Fibroblast of gingiva (primary cell): ENCODE measurements around the gene SH3BGRL3.
A peak's percentile ranks its signal among the peaks of the same experiment; 100 is the strongest.
"Not testable (repeated sequence)": the region's sequence is repeated elsewhere in the genome, so short reads cannot be mapped to it uniquely, and the experiment has no call there.

Source experiments
- DNase-seq: peaks from one replicate; pipeline ENCODE4 v3.0.0-alpha.2; 2011; ENCODE audit warnings: low read depth

SH3BGRL3 gene

DNA sequence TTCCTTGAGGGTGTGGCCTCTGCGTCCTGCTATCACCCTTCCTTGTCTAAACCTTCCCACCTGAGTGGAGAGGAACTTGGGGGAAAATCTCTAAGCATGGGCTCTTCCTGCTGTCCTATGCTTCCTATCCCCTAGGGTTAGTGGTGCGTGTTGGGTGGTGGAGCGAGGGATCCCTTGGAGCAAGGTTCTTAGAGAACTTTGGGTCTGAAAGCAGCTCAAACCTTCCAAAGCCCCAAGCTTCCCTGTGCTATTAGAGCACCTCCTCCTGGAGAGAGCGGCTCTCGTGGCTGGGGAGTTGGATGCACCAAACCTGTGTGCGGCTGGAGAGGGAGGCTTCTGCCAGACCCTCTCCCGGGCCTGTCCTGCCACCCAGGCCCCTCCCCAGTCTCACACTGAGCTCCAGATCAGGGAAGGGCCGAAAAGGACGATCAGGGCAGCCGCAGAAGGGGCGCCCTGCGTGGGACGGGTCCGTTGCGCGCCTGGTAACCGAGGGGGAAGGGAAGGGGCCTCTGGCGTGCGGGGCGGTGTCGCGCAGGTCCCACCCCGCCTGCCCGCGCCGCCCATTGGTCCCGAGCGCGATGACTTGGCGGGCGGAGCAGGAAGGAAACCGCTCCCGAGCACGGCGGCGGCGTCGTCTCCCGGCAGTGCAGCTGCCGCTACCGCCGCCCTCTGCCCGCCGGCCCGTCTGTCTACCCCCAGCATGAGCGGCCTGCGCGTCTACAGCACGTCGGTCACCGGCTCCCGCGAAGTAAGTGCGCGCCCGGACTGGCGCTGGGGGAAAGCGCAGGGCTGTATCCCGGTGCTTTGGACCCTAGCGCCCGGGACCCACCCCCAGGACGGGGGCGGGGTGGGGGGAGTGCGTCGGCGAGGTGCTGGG lies at the start of gene SH3BGRL3:
SH3BGRL3 (plus strand) TSS at position 631 of the 877 bp plus-strand sequence; CDS start at position 701, 70 bp downstream.
- DNase-seq: peak; percentile 82

DNA sequence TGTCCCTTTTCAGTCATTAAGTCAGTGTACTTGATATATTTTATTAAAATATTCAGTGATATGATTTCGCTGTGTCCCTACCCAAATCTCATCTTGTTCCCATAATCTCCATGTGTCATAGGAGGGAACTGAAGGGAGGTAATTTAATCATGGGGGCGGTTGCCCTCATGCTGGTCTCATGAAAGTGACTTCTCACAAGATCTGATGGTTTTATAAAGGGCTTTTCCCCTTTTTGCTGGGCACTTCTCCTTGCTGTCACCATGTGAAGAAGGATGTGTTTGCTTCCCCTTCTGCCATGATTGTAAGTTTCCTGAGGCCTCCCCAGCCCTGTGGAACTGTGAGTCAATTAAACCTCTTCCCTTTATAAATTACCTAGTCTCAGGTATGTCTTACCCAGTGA lies 49.2 kb upstream of the SH3BGRL3 start:
- DNase-seq: not testable (repeated sequence)

DNA sequence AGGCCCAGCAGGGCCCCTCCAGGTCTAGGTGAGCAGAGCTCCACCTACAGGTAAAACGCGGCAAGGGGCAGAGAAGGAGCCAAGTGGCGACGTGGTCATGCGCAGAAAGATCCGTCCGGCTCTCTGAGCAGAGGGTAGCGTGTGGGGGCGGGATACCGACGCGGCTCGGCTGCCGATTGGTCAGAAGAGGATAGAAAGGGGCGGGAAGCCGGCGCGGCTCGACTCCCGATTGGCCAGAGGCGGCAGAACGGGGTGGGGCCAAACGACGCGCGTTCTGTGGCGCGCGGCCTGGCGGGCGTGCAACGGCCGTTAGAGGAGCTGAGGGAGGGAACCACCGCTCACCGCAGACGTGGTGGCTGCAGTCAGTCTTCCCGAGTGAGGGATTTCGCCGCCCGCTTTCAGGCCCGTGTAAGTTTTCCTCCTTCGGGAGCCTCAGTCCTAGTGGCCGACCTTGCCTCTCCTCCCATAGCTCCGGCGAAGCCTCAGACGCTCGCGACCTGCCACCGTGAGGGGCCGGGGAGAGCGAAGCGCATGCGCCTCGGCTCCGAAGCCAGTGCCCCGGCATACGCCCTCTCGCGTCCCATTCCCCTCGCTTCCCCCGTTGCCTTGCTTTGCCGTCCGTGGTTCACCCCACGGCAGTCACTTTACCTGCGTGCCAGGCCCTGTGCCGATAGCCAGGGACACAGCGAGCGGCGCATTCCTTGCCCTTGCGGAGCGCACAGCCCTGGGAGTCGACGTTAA lies 45.8 kb upstream of the SH3BGRL3 start, which contains the start of gene CEP85:
CEP85 (plus strand) TSS at position 298 of the 741 bp plus-strand sequence. CDS start 5,584 bp downstream, outside the sequence.
- DNase-seq: peak; percentile 96

DNA sequence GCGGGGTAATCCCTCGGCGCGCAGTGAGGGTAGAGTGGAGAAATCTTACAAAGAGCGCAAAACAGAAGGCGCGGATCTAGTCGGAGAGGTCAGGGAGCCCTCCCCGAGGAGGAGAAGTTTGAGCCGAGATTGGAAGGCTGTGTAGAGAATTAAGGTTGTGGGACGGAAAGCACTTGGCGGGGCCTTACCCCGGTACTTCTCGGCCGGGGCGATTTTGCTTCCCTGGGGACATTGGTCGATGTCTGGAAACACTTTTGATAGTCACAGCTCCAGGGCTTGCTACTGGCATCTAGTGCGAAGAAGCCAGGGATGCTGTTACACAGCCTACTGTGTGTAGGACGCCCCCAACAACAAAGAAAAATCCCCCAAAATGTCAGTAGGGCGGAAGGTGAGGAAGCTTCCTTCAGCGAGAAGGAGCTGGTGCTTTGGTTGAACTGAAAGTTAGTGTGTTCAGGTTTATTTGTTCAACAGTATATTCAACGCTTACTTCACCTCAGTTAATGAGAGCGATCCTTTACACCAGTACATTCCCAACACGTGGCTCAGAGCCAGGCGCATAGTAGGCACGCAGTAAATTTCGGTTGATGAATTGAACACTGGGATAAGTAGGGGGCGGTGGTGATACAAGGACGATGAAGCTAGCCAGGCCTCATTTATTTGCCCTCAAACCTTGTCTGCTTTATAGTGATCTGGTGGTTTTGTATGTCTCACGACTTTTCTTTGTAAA lies 45.1 kb upstream of the SH3BGRL3 start:
- DNase-seq: no peak

DNA sequence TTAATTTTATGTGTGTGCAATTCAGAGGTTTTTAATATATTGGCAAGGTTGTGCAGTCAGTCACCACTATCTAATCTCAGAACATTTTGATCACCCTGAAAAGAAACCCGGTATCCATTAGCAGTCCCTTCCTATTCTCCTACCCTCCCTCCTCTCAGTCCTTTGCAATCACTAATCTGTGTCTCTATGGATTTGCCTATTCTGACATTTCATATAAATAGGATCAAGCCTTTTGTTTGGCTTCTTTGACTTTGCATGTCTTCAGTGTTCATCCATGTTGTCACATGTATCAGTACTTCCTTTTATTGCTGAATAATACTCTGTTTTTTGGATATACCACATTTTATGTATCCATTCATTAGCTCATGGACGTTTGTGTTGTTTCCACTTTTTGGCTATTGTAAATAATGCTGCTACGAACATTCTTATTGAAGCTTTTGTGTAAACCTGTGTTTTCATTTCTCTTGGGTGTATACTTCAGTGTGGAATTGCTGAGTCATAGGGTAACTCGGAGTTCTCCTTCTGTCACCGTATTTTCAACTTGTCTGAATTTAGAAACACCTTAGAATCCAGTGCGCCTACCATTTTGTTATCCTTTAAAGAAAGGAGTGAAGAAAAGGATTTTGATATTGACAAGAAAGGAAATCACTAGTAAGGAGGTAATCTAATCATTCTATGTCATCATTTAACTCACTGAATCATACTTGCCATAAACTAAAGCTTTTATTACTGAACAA lies 42.5 kb upstream of the SH3BGRL3 start:
- no peak for DNase-seq

DNA sequence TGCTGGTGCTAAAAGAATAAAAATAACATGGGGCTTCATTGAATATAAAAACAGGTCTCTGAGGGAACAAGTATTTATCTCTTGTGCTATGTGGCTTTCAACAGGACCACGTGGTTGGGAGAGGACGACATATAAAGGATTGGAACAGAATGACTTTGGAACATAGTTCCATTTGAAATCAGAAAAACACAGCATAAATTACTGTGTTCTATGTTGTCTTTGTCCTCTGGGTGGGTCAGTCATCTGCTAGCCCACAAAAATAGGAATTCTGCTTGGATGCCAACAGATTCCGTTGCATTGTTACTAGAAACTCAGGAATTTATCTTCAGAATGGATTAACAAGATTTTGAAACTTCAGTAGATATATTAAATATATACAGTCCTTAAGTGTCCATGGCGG lies 40.0 kb upstream of the SH3BGRL3 start:
- DNase-seq: no peak

DNA sequence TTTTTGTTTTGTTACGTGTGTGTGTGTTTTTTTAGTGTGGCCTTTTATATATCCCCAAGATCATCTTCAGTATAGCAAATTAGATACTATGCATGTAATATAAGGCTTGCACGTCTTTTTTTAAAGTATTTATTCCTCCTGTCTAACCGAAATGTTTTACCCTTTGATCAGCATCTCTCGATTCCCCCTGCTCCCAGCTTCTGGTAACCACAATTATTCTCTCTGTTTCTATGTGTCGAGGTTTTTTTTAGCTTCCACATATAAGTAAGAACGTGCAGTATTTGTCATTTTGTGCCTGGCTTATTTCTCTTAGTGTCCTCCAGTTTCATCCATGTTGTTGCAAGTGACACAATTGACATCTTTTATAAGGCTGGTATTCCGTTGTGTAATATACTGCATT lies 27.2 kb upstream of the SH3BGRL3 start:
- DNase-seq: no peak

DNA sequence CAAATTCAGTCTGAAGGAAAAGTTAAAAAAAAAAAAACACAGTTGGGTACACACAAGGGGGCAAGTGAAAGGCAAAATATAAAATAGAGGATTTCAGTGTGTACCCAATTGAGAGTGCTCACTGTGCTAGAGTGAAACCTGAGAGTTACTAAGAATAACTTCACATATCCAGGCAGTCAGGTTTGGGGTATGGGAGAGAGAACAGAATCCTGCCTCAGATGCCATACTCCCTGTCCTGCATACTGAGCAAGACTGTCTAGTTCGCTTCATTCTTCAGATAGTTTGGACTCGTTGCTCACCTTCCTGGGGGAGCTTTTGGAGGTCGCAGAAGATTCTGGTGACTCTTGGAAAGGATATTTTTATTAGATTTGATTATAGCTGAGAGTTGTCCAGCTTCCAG lies 25.5 kb upstream of the SH3BGRL3 start:
- no peak for DNase-seq

DNA sequence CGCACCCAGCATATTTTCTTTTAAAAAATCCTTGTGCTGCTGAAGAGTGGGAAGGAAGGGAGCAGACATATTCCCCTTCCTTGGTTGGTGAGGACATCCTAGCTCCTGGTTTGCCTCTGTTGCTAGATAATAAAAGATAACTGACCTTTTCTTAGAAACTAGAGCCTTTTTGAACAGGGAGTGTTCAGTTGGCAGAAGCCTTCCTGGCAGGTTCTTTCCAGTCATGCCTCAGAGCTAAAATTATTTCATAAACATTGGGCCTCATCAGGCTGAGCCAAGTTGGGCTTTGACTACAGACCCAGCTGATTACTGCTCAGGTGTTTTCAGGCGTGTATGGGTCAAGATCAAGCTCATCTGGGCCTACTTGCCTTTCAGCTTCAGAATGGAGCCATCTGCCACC lies 22.7 kb upstream of the SH3BGRL3 start:
- DNase-seq: no peak

DNA sequence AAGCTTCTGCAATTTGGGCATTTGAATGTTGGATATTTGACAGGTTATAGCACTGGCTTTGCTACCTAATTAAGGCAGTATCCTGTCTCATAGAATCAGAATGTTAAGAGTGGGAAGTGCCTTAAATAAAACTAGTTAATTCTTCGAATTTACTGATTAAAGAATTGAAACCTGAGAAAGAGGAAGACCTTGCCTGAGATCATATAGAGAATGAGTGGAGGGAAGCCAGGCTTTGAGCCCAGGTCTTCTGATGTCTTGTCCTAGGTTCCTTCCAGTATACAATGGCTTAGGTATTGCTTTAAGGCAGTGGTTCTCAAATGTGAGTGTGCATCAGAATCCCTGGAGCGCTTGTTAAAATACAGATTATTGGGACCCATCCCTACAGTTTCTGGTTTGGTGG lies 20.9 kb upstream of the SH3BGRL3 start:
- no peak for DNase-seq

DNA sequence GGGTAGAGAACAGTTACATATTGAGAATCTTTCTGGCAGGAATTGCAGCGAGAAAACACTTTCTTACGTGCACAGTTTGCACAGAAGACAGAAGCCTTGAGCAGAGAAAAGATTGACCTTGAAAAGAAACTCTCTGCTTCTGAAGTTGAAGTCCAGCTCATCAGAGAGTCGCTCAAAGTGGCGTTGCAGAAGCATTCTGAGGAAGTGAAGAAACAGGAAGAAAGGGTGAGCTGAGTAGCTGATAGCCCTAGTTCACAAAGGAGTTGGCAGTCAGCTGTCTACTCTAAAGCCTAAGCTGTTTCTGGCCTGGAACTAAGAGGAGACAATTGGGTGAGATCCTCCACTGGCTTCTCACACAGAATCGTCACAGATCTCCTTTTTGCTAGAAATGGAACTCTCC lies 20.3 kb upstream of the SH3BGRL3 start:
- DNase-seq: no peak

DNA sequence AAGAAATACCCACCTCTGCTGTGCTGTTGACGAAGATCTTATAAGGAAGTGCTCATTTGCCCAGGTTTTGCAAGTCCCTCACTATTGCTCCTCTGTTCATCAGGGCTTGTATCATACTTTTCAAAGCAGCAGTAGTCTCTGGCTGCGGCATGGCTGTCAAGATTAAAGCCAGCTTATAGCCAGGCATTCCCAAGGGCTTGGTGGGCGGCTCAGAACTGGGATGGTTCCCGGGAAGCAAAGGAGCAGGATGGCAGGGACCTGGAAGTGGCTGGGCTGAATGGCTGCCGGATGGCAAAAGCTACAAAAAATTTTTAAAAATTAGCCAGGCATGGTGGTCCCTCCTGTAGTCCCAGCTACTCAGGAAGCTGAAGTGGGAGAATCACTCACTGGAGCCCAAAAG lies 16.7 kb upstream of the SH3BGRL3 start:
- DNase-seq: no peak

DNA sequence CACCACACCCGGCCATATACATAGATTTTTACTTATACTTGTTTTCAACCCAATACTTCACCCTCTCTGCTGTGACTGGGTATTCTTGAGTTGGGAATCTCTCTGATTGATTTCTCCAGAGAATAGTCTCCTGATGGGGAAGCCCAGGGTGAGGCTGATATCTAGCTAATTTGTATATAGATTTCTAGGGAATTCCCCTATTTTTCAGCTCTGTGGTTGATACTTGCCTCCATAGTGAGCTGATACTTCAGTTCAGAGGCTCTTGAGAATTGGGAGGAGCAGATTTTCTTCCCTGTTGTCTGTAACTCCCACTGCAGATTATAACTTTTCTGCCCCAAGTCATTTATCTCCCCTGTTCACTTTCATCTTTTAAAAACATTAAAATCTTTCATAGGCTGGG lies 14.5 kb upstream of the SH3BGRL3 start:
- DNase-seq: no peak

DNA sequence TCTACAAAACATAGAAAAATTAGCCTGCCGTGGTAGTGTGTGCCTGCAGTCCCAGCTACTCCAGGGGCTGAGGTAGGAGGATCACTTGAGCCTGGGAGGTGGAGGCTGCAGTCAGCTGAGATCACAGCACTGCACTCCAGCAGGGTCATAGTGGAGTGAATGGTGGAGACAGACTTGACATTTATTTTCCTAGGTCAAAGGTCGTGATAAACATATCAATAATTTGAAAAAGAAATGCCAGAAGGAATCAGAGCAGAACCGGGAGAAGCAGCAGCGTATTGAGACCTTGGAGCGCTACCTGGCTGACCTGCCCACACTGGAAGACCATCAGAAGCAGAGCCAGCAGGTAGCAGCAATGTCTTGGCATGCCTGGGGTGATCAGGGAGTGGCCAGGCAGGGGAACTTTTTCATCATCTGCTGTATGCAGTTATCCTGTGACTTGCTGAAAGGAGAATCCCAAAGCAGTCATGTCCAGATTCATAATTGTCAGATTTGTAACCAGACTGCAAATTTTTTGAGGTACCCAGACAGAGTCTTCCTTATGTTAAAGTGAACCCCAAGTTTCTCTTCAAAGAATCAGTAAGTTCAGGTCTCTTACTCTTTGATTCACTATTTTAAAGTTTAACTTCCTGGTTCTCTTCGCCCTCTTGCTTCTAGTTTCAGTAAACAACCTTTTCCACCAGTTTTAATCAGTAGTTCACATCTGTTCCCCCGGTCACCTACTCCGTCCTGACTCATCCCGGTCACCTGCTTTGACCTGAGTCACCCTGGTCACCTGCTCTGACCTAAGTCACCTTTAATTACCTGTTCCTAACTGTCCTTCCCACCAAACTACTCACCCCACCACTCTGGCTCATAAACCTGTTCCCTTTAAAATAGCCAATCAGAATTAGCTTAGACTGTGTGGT lies 11.3 kb upstream of the SH3BGRL3 start:
- DNase-seq: no peak

DNA sequence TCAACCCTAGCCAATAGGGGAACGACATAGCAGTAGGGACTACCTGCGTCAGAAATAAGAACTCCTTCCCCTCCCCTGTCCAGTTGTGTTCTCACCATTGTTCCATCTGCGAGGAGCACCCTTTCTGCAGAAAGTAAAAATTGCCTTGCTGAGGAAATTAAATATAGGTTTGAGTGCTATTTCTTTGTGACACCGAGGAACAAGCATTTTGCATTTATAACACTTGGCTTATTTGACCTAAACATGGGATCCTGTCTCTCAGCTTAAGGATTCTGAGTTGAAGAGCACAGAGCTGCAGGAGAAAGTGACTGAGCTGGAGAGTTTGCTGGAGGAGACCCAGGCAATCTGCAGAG lies 10.7 kb upstream of the SH3BGRL3 start:
- no peak for DNase-seq

DNA sequence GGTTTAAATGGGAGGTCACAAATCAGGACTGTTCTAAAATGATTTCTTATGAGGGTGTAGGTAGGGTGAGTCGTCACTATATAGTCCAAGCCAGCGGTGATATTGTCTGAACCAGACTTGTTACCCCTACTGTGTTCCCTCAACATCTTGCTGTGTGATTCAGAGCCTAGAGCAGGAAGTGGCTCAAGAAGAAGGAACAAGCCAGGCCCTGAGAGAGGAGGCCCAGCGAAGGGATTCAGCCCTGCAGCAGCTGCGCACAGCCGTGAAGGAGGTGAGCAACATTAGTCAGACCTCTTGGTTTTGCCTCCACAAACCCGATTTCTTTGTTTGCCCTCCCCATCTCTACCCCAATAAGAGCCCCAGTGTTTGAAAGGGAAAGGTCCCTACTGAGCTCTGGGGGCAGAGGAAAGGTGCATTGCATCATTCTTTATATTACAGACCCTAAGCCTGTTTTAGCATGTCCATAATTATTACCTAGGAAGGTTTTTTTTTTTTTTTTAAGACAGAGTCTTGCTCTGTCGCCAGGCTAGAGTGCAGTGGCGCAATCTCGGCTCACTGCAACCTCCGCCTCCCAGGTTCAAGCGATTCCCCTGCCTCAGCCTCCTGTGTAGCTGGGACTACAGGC lies 5.0 kb upstream of the SH3BGRL3 start:
- no peak for DNase-seq

DNA sequence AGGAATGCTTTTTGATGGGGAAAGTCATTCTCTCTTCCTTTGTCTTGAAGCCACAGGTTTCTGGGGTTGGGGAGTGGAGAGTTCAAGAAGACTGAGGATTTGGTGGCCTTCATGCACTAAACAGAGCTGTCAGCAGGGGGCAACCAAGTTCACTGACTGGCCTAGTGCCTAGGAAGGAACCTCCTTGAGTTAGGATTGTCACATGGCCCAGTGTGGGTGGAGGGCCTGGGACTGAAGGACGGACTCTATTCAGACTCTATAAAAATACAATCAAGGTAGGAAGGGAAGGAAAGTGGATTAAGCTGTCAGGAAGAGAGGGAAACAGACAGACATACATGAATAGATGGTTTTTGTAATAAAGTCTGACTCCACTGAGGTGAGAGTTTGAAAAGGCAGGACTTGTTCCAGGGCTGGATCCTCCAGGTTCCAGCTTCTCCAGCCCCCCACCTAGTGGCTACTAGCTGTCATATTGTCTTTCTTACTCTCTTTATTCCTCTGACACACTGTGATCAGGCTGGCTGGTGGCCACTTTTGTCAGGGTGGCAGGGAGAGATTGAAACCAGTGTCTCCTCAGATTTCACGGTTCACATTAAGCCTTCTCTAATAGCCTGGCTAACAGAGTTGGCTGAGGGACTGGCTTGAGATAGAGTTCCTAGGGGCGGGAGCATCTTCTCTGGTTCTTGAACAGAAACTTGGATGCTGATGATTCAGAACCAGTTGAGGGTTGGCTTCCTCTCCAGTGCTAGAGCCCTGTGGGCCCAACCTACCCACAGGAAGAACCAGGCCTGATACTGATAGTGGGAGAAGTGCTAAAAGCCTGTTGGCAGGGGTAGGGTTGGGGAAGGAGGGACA lies 4.1 kb upstream of the SH3BGRL3 start:
- peak; percentile 94 for DNase-seq

DNA sequence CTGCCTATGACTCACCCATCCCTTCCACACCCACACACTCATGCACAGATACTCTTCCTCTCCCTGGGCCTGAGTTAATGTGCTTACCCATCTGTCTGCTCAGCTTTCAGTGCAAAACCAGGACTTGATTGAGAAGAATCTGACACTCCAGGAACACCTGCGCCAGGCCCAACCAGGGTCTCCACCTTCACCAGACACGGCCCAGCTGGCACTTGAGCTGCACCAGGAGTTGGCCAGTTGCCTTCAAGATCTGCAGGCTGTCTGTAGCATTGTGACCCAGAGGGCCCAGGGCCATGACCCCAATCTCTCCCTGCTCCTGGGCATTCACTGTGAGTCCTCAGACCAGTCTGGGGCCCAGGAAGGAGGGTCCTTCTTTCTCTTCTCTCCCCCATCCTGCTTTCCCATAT lies 3.5 kb upstream of the SH3BGRL3 start:
- no peak for DNase-seq

DNA sequence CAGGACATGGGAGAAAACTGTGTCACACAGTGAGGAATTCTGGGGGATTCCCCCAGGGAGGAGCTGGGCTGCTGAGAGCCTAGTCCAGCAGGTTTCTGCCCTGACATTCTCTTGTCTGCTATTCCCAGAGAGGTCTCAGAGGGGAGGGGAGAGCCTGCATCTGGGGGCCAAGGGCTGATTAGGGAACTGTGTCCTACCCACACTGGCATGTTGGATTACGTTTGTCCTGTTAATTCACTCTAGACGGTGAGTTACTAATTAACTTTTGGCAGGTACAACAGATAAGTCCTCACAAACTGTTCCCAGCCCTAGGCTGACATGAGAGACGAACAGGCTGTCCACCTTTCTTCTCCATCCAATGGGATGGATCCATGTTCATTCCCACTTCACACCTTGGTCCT lies 2.6 kb upstream of the SH3BGRL3 start:
- no peak for DNase-seq
